Measurements from ENCODE around the gene RIN2. TPM values are rescaled to one million over a fixed set of nuclear protein-coding genes. Genes with fewer than 3 reads are reported as not detected.

Gene RIN2
- total RNA-seq, 2 experiments from 2014 or later: 0.17 to 0.33 TPM

GRCh38 chr20:19780261-19780660 is 22.2 kb downstream of the RIN2 start:
- ATAC-seq (ENCODE audit: poor library complexity) (no peak), DNase-seq (no peak)
- Mint-ChIP-seq H3K4me1 (ENCODE audit: low read depth) (no peaks in the 10 kb centered on the region), H3K9me3 (no peaks in the 10 kb centered on the region), H3K36me3 (ENCODE audit: low read depth) (no peaks in the 10 kb centered on the region), H3K4me3 (no peak overlapping the region), H3K27ac (no peak overlapping the region), H3K27me3 (peaks cover 8% of the 10 kb centered on the region)
- Histone ChIP-seq H3K4me1 (ENCODE audit: insufficient read depth, low read length) (no peaks in the 10 kb centered on the region), H3K27me3 (ENCODE audit: control insufficient read depth in 1 of 2, insufficient read depth in 2 of 2, low read length in 2 of 2) (no peaks in the 10 kb centered on the region), H3K4me3 (ENCODE audit: low read length) (no peak overlapping the region), H3K9me3 (ENCODE audit: control insufficient read depth in 1 of 2, insufficient read depth in 1 of 2, low read length in 2 of 2) (no peaks in the 10 kb centered on the region), H3K27ac (ENCODE audit: low read depth in 1 of 2, low read length in 2 of 2) (no peak overlapping the region), H3K36me3 (ENCODE audit: insufficient read depth, low read length) (no peaks in the 10 kb centered on the region)
- TF ChIP-seq, protein P1, sequence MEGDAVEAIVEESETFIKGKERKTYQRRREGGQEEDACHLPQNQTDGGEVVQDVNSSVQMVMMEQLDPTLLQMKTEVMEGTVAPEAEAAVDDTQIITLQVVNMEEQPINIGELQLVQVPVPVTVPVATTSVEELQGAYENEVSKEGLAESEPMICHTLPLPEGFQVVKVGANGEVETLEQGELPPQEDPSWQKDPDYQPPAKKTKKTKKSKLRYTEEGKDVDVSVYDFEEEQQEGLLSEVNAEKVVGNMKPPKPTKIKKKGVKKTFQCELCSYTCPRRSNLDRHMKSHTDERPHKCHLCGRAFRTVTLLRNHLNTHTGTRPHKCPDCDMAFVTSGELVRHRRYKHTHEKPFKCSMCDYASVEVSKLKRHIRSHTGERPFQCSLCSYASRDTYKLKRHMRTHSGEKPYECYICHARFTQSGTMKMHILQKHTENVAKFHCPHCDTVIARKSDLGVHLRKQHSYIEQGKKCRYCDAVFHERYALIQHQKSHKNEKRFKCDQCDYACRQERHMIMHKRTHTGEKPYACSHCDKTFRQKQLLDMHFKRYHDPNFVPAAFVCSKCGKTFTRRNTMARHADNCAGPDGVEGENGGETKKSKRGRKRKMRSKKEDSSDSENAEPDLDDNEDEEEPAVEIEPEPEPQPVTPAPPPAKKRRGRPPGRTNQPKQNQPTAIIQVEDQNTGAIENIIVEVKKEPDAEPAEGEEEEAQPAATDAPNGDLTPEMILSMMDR (IDR thresholded peaks at IDR 0.05): no peak
- ChIA-PET POLR2A (no interaction called here), CTCF (no interaction called here)
- intact Hi-C loops (cut with DNase I, micrococcal nuclease): no loop called here

GRCh38 chr20:19781235-19781634 is 23.2 kb downstream of the RIN2 start:
- Mint-ChIP-seq H3K4me3 (no peak overlapping the region), H3K4me1 (ENCODE audit: low read depth) (no peaks in the 10 kb centered on the region), H3K9me3 (no peaks in the 10 kb centered on the region), H3K27ac (no peak overlapping the region), H3K36me3 (ENCODE audit: low read depth) (no peaks in the 10 kb centered on the region), H3K27me3 (peaks cover 9% of the 10 kb centered on the region)
- no peak overlapping the region for H3K27ac ChIP-seq (ENCODE audit: low read depth in 1 of 2, low read length in 2 of 2)
- no peak overlapping the region for H3K4me3 ChIP-seq (ENCODE audit: low read length)
- H3K36me3 ChIP-seq (ENCODE audit: insufficient read depth, low read length): no peaks in the 10 kb centered on the region
- TF ChIP-seq, protein P1 (IDR thresholded peaks at IDR 0.05): no peak
- POLR2A ChIA-PET: no interaction called here
- no peaks in the 10 kb centered on the region for H3K4me1 ChIP-seq (ENCODE audit: insufficient read depth, low read length)
- H3K27me3 ChIP-seq (ENCODE audit: control insufficient read depth in 1 of 2, insufficient read depth in 2 of 2, low read length in 2 of 2): no peaks in the 10 kb centered on the region
- CTCF ChIA-PET: no interaction called here
- no peak for DNase-seq
- ATAC-seq (ENCODE audit: poor library complexity): no peak
- intact Hi-C loops (cut with DNase I, micrococcal nuclease): no loop called here
- H3K9me3 ChIP-seq (ENCODE audit: control insufficient read depth in 1 of 2, insufficient read depth in 1 of 2, low read length in 2 of 2): no peaks in the 10 kb centered on the region

DNA sequence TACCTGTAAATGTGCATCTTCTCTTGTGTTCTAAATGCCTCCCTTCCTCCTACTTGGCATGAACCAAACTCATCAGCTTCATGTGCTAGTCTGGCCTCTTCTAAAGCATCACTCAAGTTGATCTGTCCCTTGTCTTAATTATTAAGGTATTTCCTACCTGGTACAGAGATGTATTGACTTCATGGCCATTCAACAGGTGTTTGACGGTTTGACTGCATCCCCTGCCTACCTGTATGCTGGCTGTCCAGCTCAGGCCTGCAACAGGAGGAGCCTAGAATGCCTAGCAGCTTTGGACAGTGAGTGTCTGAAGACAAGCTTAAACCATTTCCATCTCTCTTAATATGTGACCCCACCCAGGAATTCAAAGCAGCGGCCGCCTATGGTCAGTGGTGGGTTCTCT is 24.6 kb downstream of the RIN2 start:
- no peak for ATAC-seq (ENCODE audit: poor library complexity)
- Histone ChIP-seq H3K36me3 (ENCODE audit: insufficient read depth, low read length) (no peaks in the 10 kb centered on the region), H3K4me1 (ENCODE audit: insufficient read depth, low read length) (no peaks in the 10 kb centered on the region), H3K27ac (ENCODE audit: low read depth in 1 of 2, low read length in 2 of 2) (no peak overlapping the region), H3K9me3 (ENCODE audit: control insufficient read depth in 1 of 2, insufficient read depth in 1 of 2, low read length in 2 of 2) (no peaks in the 10 kb centered on the region), H3K27me3 (ENCODE audit: control insufficient read depth in 1 of 2, insufficient read depth in 2 of 2, low read length in 2 of 2) (no peaks in the 10 kb centered on the region), H3K4me3 (ENCODE audit: low read length) (no peak overlapping the region)
- ChIA-PET POLR2A (no interaction called here), CTCF (no interaction called here)
- Mint-ChIP-seq H3K4me1 (ENCODE audit: low read depth) (no peaks in the 10 kb centered on the region), H3K27me3 (peaks cover 12% of the 10 kb centered on the region), H3K36me3 (ENCODE audit: low read depth) (no peaks in the 10 kb centered on the region), H3K4me3 (no peak overlapping the region), H3K27ac (no peak overlapping the region), H3K9me3 (no peaks in the 10 kb centered on the region)
- intact Hi-C loops (cut with DNase I, micrococcal nuclease): no loop called here
- no peak for DNase-seq
- TF ChIP-seq, protein P1 (IDR thresholded peaks at IDR 0.05): no peak

Measured in CD4-positive, alpha-beta T cell (primary cell).